Fibroblast of lung (primary cell): Measurements from ENCODE around the gene PKD1L1.

Experiments used
- CTCF ChIP-seq, 2 donors: IDR thresholded peaks in 1 of 2; conservative IDR thresholded peaks in 1 of 2; 1 replicate in 1 of 2; 2 replicates in 1 of 2; pipeline ENCODE4 v1.5.1; 2011 to 2012; ENCODE audit warnings: low read length in 2 of 2, control low read depth in 1 of 2, inconsistent platforms in 1 of 2, low read depth in 1 of 2, mild to moderate bottlenecking in 1 of 2
- EZH2 ChIP-seq: IDR thresholded peaks from 2 replicates; pipeline ENCODE4 v1.5.1; 2012; ENCODE audit warnings: low read length, control low read depth, mild to moderate bottlenecking; ENCODE audit errors: missing control alignments

GRCh38 chr7:47885309-47885986 lies 62.8 kb downstream of the PKD1L1 start:
- TF ChIP-seq CTCF (conservative IDR thresholded peaks at IDR 0.05 in 1 of 2, IDR thresholded peaks at IDR 0.05 in 1 of 2; ENCODE audit: low read depth in 1 of 2, low read length in 2 of 2) (no peak), EZH2 (no peak)
